Neural progenitor cell (in vitro differentiated cells): Measurements from ENCODE around the gene EIF3I. TPM values are rescaled to one million over a fixed set of nuclear protein-coding genes. Genes with fewer than 3 reads are reported as not detected.

ENCODE experiments used
- DNase-seq: peaks from one replicate; pipeline ENCODE4 v3.0.0-alpha.2; 2016; ENCODE audit warnings: low spot score
- H2AFZ ChIP-seq: fragments of 200-600 bp; sonication (generic); replicated peaks from 2 replicates; pipeline ENCODE4 v1.6.1; 2016; ENCODE audit warnings: antibody characterized with exemption
- H3F3A ChIP-seq: fragments of 200-600 bp; sonication (generic); 2 replicates; pipeline ENCODE4 v1.6.1; 2016; ENCODE audit warnings: antibody characterized with exemption, low read depth
- H3K27ac ChIP-seq: fragments of 200-600 bp; sonication (generic); 2 replicates; pipeline ENCODE4 v1.5.1; 2016; ENCODE audit warnings: mild to moderate bottlenecking
- H3K27me3 ChIP-seq: fragments of 200-600 bp; sonication (generic); 2 replicates; pipeline ENCODE4 v1.6.1; 2016; ENCODE audit warnings: mild to moderate bottlenecking, moderate library complexity
- H3K36me3 ChIP-seq: fragments of 200-600 bp; sonication (generic); 2 replicates; pipeline ENCODE4 v1.5.1; 2016
- H3K4me1 ChIP-seq: fragments of 200-600 bp; sonication (generic); 2 replicates; pipeline ENCODE4 v1.6.1; 2016; ENCODE audit warnings: mixed run types
- H3K4me2 ChIP-seq: fragments of 200-600 bp; sonication (generic); 2 replicates; pipeline ENCODE4 v1.6.1; 2016
- H3K4me3 ChIP-seq: fragments of 200-600 bp; sonication (generic); 2 replicates; pipeline ENCODE4 v1.5.1; 2016
- H3K79me2 ChIP-seq: fragments of 200-600 bp; sonication (generic); 2 replicates; pipeline ENCODE4 v1.6.1; 2016; ENCODE audit warnings: low read depth
- H3K9ac ChIP-seq: fragments of 200-600 bp; sonication (generic); 2 replicates; pipeline ENCODE4 v1.6.1; 2016
- H3K9me3 ChIP-seq: fragments of 200-600 bp; sonication (generic); 2 replicates; pipeline ENCODE4 v1.5.1; 2016; ENCODE audit warnings: low read depth
- H4K20me1 ChIP-seq: fragments of 200-600 bp; sonication (generic); 2 replicates; pipeline ENCODE4 v1.6.1; 2016; ENCODE audit warnings: low read depth
- H3K27ac Mint-ChIP-seq: 3 replicates; pipeline ENCODE4 v1.8.0; 2021; ENCODE audit warnings: mixed read lengths
- H3K27me3 Mint-ChIP-seq: 2 replicates; pipeline ENCODE4 v1.8.0; 2022; ENCODE audit warnings: low read depth, mild to moderate bottlenecking, inconsistent platforms, moderate library complexity, mixed read lengths; ENCODE audit not compliant: insufficient read depth
- H3K36me3 Mint-ChIP-seq: 3 replicates; pipeline ENCODE4 v1.8.0; 2021; ENCODE audit warnings: mixed read lengths
- H3K4me1 Mint-ChIP-seq: 3 replicates; pipeline ENCODE4 v1.8.0; 2021; ENCODE audit warnings: mixed read lengths
- H3K4me3 Mint-ChIP-seq: 3 replicates; pipeline ENCODE4 v1.8.0; 2021; ENCODE audit warnings: mild to moderate bottlenecking, moderate library complexity, mixed read lengths
- H3K9me3 Mint-ChIP-seq: 3 replicates; pipeline ENCODE4 v1.8.0; 2020; ENCODE audit warnings: mixed read lengths
- CTCF ChIP-seq: fragments of 200-600 bp; sonication (generic); IDR thresholded peaks from 2 replicates; pipeline ENCODE4 v1.5.1; 2017; ENCODE audit warnings: antibody characterized with exemption, mild to moderate bottlenecking
- EZH2 ChIP-seq: fragments of 200-600 bp; sonication (generic); IDR thresholded peaks from 2 replicates; pipeline ENCODE4 v1.6.1; 2017; ENCODE audit warnings: antibody characterized with exemption, mild to moderate bottlenecking, moderate library complexity
- EZH2phosphoT487 ChIP-seq: fragments of 200-600 bp; sonication (generic); IDR thresholded peaks from 2 replicates; pipeline ENCODE4 v1.6.1; 2017; ENCODE audit warnings: antibody characterized with exemption
- total RNA-seq: library from RNA; depleted of rRNA; stranded (reverse); fragments of >200 nt; gene quantifications from 2 replicates; pipeline ENCODE4 v1.2.3, GENCODE V29; 2015; ENCODE audit warnings: low replicate concordance

Gene EIF3I
- total RNA-seq, 1 donor from 2014 or later: 204 TPM

DNA sequence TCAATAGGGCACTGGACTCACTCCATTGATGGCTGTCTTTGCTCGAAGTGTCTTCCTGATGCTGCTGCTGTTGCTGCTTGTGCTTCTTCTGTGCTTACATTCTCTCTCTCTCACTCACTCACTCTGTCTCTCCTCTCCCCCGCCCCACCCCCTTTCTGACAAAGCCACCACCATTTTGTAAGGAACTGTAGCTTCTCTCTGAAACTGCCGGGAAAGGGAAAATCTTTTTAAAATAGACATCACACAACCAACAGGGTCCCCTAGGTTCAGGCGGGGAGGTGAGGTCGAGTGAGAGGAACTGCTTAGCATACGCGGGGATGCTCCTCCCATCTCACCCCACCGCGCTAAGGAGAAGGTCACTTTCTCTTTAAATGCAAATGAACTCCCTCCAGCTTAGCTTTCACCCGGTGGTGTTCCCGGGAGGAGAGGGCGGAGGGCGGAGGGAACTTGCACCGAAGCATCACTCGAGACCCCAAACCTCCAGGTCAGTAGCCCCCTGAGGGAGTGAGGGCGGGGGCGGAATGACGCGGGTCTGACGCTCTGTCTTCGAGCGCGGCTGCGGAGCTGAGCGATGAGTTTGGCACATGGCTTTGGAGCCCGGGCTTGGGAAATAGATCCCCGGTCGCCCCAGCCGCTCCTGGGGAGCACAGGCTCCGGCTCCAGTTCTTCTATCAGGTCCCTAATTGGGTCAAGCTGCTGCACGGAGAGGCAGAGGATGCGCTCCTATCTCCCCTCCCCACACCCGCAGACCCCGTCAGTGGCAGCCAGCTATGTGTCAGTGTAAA, 21.8 kb upstream of the EIF3I start, which contains the start of gene CCDC28B:
TSS of gene CCDC28B (plus strand) at position 370 of the 785 bp plus-strand sequence. CDS start 1,341 bp downstream, outside the sequence.
- Histone ChIP-seq H4K20me1 (peaks cover 9% of the 10 kb centered on the region), H3K9me3 (no peaks in the 10 kb centered on the region), H3K9ac (no peak within 1 kb of the TSS), H3F3A (peaks cover 60% of the 10 kb centered on the region), H3K79me2 (no peaks in the 10 kb centered on the region), H3K36me3 (no peaks in the 10 kb centered on the region), H3K4me2 (peak within 1 kb of the TSS; percentile 80), H2AFZ (peak within 1 kb of the TSS; percentile 92), H3K4me1 (peaks cover 25% of the 10 kb centered on the region), H3K4me3 (peak within 1 kb of the TSS; percentile 68), H3K27ac (peak within 1 kb of the TSS; percentile 38), H3K27me3 (peaks cover 11% of the 10 kb centered on the region)
- Mint-ChIP-seq H3K27ac (peak within 1 kb of the TSS; percentile 80), H3K4me3 (peak within 1 kb of the TSS; percentile 84), H3K36me3 (peaks cover 10% of the 10 kb centered on the region), H3K4me1 (peaks cover 39% of the 10 kb centered on the region), H3K27me3 (peaks cover 3% of the 10 kb centered on the region), H3K9me3 (no peaks in the 10 kb centered on the region)
- no peak for TF ChIP-seq EZH2
- TF ChIP-seq CTCF: no peak
- TF ChIP-seq EZH2phosphoT487: no peak
- DNase-seq: peak; percentile 81

- no peak overlapping the region for H2AFZ ChIP-seq
- no peak overlapping the region for H3K9ac ChIP-seq
- H3K4me3 Mint-ChIP-seq: peak overlapping the region; percentile 84
- H3K4me3 ChIP-seq: peak overlapping the region; percentile 68
- peaks cover 9% of the 10 kb centered on the region for H3K36me3 Mint-ChIP-seq
- peaks cover 6% of the 10 kb centered on the region for H3K27me3 Mint-ChIP-seq
- H3K4me1 Mint-ChIP-seq: peaks cover 42% of the 10 kb centered on the region
- no peak overlapping the region for H3K27ac ChIP-seq
- no peaks in the 10 kb centered on the region for H3K9me3 Mint-ChIP-seq
- DNase-seq: peak; percentile 81
- TF ChIP-seq EZH2 (no peak), CTCF (peak; percentile 42)
- H3K27ac Mint-ChIP-seq: no peak overlapping the region
- no peaks in the 10 kb centered on the region for H3K79me2 ChIP-seq
- H4K20me1 ChIP-seq: peaks cover 9% of the 10 kb centered on the region
- no peaks in the 10 kb centered on the region for H3K9me3 ChIP-seq
- H3K36me3 ChIP-seq: no peaks in the 10 kb centered on the region
- peaks cover 27% of the 10 kb centered on the region for H3K4me1 ChIP-seq
- H3K27me3 ChIP-seq: peaks cover 11% of the 10 kb centered on the region
- peaks cover 58% of the 10 kb centered on the region for H3F3A ChIP-seq
- H3K4me2 ChIP-seq: peak overlapping the region; percentile 80
These were observed 21.0 kb upstream of the EIF3I start for GRCh38 chr1:32201011-32201855.

DNA sequence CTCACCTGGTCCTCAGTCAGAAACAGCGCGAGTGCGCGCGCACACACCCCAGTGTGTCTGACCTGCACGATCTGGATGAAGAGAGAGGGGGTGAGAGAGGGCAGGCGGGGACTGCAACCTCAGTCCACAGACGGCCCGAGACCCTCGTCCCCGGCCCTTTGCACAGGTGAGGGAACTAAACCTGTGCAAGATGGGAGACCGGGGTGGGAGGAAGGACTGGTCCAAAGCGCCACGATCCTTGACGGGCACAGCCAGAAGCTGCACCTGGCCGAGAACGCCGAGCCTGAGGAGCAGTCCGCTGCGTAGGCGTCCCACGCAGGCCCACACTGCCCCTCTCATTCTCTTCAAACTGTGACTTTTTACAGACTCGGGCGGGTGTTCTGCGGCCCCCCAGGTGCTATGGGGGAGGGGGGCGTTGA, 17.3 kb upstream of the EIF3I start:
- no peak overlapping the region for H3K27ac ChIP-seq
- peak overlapping the region; percentile 94 for H3K4me2 ChIP-seq
- H3K36me3 Mint-ChIP-seq: peaks cover 9% of the 10 kb centered on the region
- TF ChIP-seq EZH2 (no peak), EZH2phosphoT487 (no peak), CTCF (no peak)
- H3F3A ChIP-seq: peaks cover 34% of the 10 kb centered on the region
- H3K9me3 Mint-ChIP-seq: no peaks in the 10 kb centered on the region
- no peak for DNase-seq
- no peaks in the 10 kb centered on the region for H4K20me1 ChIP-seq
- H3K27me3 Mint-ChIP-seq: peaks cover 6% of the 10 kb centered on the region
- peak overlapping the region; percentile 83 for H3K4me3 ChIP-seq
- no peak overlapping the region for H3K27ac Mint-ChIP-seq
- H3K9me3 ChIP-seq: no peaks in the 10 kb centered on the region
- H2AFZ ChIP-seq: peak overlapping the region; percentile 86
- no peaks in the 10 kb centered on the region for H3K79me2 ChIP-seq
- peak overlapping the region; percentile 22 for H3K9ac ChIP-seq
- no peaks in the 10 kb centered on the region for H3K36me3 ChIP-seq
- peaks cover 12% of the 10 kb centered on the region for H3K4me1 ChIP-seq
- peak overlapping the region; percentile 92 for H3K4me3 Mint-ChIP-seq
- peaks cover 11% of the 10 kb centered on the region for H3K27me3 ChIP-seq
- H3K4me1 Mint-ChIP-seq: peaks cover 33% of the 10 kb centered on the region
